GM13977 (cell line): ENCODE data around the gene TGFBR3L.

Experiments
- DNase-seq: peaks from one replicate; pipeline ENCODE4 v3.0.0; 2012; ENCODE audit warnings: low spot score
- CTCF ChIP-seq: IDR thresholded peaks from 2 replicates; pipeline ENCODE4 v1.5.1; 2012; ENCODE audit warnings: mild to moderate bottlenecking, control low read depth; ENCODE audit not compliant: insufficient read depth; ENCODE audit errors: extremely low read depth, missing control alignments
- in situ Hi-C: fragments of 300-500 bp; cut with MboI; formaldehyde crosslinking; loops from one replicate; pipeline ENCODE4 v1.12.0; 2022; ENCODE audit warnings: low sequenced_read_pairs, low pct_unique_long_range_greater_than_20kb, mixed read lengths, inconsistent platforms; ENCODE audit not compliant: unreplicated experiment

TGFBR3L gene

DNA sequence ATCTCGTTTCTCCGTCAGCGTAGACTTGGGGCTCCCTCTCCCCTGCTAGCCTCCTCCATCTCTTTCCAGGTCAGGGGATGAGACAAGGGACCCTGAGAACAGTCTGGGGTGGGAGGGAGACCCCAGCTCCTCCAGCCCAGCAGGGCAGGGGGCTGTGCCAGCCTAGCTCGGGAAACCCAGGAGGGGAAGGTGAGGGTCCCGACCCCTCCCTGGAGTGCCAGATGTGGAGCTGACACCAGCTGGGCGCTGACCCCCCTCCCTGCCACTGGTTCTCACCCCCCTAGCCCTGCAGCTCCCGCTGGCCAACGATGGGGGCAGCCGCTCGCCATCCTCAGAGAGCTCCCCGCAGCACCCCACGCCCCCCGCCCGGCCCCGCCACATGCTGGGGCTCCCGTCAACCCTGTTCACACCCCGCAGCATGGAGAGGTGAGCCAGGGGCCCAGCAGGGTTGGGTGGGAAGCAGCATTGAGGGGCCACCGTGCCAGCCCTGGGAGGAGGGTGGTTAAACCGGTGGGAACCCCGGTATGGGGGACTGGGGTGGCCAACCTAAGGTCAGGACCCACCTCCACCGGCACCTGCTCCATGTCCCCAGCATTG, 5.1 kb upstream of the TGFBR3L start:
- in situ Hi-C loops: no loop called here
- DNase-seq: no peak
- no peak for TF ChIP-seq CTCF

DNA sequence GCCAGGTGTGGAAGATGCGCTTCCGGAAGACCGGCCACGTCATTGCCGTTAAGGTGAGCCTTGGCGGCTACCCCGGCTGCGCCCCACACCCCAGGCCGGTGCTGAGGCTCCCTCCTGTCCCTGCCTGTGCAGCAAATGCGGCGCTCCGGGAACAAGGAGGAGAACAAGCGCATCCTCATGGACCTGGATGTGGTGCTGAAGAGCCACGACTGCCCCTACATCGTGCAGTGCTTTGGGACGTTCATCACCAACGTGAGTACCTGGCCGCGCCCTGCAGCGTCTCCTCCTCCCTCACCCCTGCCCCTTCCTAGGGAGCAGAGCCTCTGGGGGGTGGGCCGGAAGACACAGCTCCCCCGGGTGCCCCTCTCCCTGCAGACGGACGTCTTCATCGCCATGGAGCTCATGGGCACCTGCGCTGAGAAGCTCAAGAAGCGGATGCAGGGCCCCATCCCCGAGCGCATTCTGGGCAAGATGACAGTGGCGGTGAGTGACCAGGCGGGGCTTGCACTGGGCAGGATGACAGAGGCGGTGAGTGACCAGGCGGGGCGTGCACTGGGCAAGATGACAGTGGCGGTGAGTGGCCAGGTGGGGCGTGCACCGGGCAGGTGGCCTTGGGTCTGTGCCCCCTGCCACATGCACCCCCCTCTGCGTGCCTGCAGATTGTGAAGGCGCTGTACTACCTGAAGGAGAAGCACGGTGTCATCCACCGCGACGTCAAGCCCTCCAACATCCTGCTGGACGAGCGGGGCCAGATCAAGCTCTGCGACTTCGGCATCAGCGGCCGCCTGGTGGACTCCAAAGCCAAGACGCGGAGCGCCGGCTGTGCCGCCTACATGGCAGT, 4.1 kb upstream of the TGFBR3L start:
- in situ Hi-C loops: no loop called here
- TF ChIP-seq CTCF: no peak
- no peak for DNase-seq

DNA sequence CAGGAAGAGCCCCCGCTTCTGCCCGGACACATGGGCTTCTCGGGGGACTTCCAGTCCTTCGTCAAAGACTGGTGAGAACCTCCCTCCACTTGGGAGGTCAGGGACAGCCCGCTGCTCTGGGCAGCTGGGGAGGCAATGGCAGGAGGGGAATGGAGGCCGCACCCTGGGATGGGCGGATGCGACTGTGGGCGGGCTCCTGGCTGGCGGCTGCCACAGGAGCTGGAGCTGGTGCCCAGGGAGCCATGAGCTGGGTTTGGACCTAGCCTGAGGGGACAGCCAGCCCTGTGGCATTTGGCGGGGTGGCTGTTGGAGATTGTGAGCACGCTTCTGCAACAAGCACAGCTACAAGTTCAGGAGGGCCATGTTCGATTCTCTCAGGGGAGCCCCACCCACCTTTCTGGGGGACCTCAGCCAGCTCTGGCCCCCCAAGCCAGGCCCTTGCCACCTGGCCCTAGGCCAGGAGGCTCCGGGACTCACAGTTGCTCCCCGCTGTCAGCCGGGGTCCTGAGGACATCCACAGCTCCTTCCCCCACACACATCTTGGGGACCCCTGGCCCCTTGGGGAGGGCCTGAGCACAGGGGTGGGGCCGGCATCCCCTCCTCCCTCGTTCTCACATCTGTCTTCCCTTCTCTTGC, 3.0 kb upstream of the TGFBR3L start:
- no peak for TF ChIP-seq CTCF
- no peak for DNase-seq
- in situ Hi-C loops: no loop called here

DNA sequence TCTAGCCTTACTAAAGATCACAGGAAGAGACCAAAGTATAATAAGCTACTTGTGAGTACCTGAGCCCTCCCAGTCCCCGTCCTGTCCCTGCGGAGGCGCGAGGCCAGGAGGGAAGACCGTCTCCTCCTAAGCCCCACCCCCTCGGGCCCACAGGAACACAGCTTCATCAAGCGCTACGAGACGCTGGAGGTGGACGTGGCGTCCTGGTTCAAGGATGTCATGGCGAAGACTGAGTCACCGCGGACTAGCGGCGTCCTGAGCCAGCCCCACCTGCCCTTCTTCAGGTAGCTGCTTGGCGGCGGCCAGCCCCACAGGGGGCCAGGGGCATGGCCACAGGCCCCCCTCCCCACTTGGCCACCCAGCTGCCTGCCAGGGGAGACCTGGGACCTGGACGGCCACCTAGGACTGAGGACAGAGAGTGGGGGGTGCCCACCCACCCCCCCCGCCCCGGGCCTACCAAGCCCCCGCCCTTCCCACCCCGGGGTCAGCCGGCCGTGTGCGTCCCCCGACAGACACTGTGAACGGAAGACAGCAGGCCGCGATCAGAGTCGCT, 2.4 kb upstream of the TGFBR3L start:
- DNase-seq: no peak
- no peak for TF ChIP-seq CTCF
- in situ Hi-C loops: no loop called here

- no peak for TF ChIP-seq CTCF
- in situ Hi-C loops: no loop called here
- DNase-seq: no peak
Measured at GRCh38 chr19:7912697-7913564, 1.7 kb upstream of the TGFBR3L start.

DNA sequence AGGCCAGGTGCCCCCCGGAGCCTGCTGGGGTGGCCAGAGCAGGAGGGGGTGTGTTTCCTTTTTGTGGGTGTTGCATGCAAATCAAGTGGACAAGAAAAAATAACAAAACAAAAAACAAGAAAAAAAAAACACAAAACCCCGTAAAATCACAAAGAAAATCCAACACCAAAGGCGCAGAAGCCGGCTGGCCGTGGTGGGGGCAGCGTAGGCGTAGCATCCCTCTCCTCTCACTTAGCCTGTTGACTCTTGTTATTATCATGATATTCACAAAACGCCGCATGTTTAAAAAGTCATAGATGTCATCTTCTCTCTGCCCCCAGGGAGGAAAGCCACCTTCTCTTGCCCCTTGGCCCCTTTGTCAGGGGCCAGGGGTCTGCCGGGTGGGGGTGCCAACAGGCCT, 978 bp upstream of the TGFBR3L start:
- no peak for TF ChIP-seq CTCF
- DNase-seq: no peak
- in situ Hi-C loops: no loop called here
